Esophagus squamous epithelium (tissue), 4 donors: ENCODE data around the gene ZFYVE28.

Experiments used
- POLR2A ChIP-seq, 4 donors: fragments of 450-650 bp; IDR thresholded peaks; one replicate each; pipeline ENCODE4 v1.6.1; 2017; ENCODE audit warnings: antibody characterized with exemption in 4 of 4, mild to moderate bottlenecking in 4 of 4, moderate library complexity in 3 of 4
- TF ChIP-seq, protein P1 (sequence below), 6 experiments: fragments of 450-650 bp in 4 of 6; fragments of 200-600 bp in 2 of 6; sonication (generic) in 2 of 6; IDR thresholded peaks; one replicate each; pipeline ENCODE4 v1.5.1; 2016 to 2019; ENCODE audit warnings: antibody characterized with exemption in 6 of 6, mild to moderate bottlenecking in 4 of 6, moderate library complexity in 4 of 6

DNA sequence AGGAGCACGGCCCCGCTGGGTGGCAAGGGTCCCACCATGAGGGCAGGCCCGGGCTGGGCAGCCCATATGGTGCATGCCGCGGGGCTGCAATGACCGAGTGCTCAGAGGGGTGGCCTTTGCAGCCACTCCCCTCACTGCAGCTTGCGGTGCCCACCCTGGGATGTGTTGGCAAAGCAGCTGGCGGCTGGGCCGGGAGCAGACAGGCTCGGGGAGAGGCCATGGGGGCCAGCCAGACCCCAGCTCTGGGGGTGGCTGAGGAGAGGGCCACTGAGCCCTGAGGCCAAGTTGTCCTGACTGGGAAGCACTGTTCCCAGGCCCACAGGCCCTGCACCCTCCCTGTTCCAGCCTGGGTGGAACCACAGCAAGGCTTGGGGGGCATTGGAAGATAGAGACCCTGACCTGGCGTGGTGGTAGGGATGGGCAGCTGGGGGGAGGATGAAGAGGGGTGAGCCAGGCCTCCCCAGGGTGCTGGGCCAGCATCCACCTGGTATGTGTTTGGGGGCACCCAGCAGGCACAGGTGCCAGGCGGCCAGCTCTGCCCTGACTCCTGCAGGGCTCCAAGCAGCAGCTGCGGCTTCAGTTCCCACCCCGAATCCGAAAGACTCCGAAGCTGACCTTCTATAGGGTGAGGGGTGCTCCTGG, 32.1 kb upstream of the ZFYVE28 start:
- TF ChIP-seq, protein P1, sequence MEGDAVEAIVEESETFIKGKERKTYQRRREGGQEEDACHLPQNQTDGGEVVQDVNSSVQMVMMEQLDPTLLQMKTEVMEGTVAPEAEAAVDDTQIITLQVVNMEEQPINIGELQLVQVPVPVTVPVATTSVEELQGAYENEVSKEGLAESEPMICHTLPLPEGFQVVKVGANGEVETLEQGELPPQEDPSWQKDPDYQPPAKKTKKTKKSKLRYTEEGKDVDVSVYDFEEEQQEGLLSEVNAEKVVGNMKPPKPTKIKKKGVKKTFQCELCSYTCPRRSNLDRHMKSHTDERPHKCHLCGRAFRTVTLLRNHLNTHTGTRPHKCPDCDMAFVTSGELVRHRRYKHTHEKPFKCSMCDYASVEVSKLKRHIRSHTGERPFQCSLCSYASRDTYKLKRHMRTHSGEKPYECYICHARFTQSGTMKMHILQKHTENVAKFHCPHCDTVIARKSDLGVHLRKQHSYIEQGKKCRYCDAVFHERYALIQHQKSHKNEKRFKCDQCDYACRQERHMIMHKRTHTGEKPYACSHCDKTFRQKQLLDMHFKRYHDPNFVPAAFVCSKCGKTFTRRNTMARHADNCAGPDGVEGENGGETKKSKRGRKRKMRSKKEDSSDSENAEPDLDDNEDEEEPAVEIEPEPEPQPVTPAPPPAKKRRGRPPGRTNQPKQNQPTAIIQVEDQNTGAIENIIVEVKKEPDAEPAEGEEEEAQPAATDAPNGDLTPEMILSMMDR (IDR thresholded peaks at IDR 0.05): no peak
- no peak for TF ChIP-seq POLR2A (IDR thresholded peaks at IDR 0.05)
